SK-N-SH (cell line): ENCODE measurements around the gene C16orf74.

Source experiments
- CTCF ChIP-seq: fragments of 200-600 bp; sonication (generic); IDR thresholded peaks from 2 replicates; pipeline ENCODE4 v1.6.1; 2017; ENCODE audit warnings: antibody characterized with exemption, mild to moderate bottlenecking, moderate library complexity
- ELF1 ChIP-seq: IDR thresholded peaks from 2 replicates; pipeline ENCODE4 v1.4.0; 2012
- EZH2phosphoT487 ChIP-seq: fragments of 200-600 bp; sonication (generic); IDR thresholded peaks from 2 replicates; pipeline ENCODE4 v1.6.1; 2017; ENCODE audit warnings: low read depth, mixed run types, mild to moderate bottlenecking, antibody characterized with exemption, moderate library complexity, borderline replicate concordance
- NFIC ChIP-seq: IDR thresholded peaks from 2 replicates; pipeline ENCODE4 v1.4.0; 2012; ENCODE audit warnings: borderline replicate concordance
- NRF1 ChIP-seq: IDR thresholded peaks from 2 replicates; pipeline ENCODE4 v1.6.1; 2012; ENCODE audit warnings: low read depth, mild to moderate bottlenecking, low read length
- RCOR1 ChIP-seq: fragments of 150-350 bp; IDR thresholded peaks from 2 replicates; pipeline ENCODE4 v1.6.1; 2017; ENCODE audit warnings: antibody characterized with exemption, low read length
- TAF1 ChIP-seq: IDR thresholded peaks from 2 replicates; pipeline ENCODE4 v1.6.1; 2012; ENCODE audit warnings: low read depth, mild to moderate bottlenecking, low read length, moderate library complexity, borderline replicate concordance
- TF ChIP-seq, protein P1 (sequence below): IDR thresholded peaks from 2 replicates; pipeline ENCODE4; 2012

DNA sequence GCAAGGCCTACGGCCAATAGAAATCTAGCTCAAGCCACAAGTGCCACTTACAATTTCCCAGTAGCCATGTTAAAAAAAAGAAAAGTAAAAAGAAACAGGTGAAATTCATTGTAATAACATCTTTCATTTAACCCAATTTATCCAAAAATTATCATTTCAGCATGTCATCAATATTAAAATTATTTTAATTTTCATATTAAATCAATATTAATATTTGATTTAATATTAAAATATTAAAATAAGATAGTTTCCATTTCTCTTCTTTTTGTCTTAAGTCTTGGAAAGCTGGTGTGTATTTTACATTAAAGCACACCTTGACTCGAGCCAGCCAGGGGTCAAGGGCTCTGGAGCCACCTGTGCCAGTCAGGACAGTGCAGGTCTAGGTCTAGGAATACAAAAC, 12.7 kb upstream of the C16orf74 start:
- TF ChIP-seq NRF1 = no peak
- TF ChIP-seq NFIC = no peak
- TF ChIP-seq CTCF = no peak
- no peak for TF ChIP-seq EZH2phosphoT487
- no peak for TF ChIP-seq RCOR1
- no peak for TF ChIP-seq ELF1
- no peak for TF ChIP-seq TAF1
- TF ChIP-seq, protein P1, sequence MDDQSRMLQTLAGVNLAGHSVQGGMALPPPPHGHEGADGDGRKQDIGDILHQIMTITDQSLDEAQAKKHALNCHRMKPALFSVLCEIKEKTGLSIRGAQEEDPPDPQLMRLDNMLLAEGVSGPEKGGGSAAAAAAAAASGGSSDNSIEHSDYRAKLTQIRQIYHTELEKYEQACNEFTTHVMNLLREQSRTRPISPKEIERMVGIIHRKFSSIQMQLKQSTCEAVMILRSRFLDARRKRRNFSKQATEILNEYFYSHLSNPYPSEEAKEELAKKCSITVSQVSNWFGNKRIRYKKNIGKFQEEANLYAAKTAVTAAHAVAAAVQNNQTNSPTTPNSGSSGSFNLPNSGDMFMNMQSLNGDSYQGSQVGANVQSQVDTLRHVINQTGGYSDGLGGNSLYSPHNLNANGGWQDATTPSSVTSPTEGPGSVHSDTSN = no peak
